Stimulated activated naive CD8-positive, alpha-beta T cell treated with anti-CD3 and anti-CD28 coated beads, Interleukin-15, amount 100 ng/mL, for 72 hours (primary cell): Measurements from ENCODE around the gene KIRREL3.
A peak's percentile ranks its signal among the peaks of the same experiment; 100 is the strongest.

Experiments used
- ATAC-seq: fragments of 150-1000 bp; cut with Tn5 transposase; 2 replicates; pipeline ENCODE4 v1.10.0; 2021; ENCODE audit warnings: mild to moderate bottlenecking, moderate library complexity
- DNase-seq, 2 donors: peaks; one replicate each; pipeline ENCODE4 v3.0.0; 2021 to 2022
- H3K27ac Mint-ChIP-seq, 2 donors: one replicate each; pipeline ENCODE4 v1.8.0; 2022; ENCODE audit warnings: mild to moderate bottlenecking in 2 of 2, mixed read lengths in 2 of 2, moderate library complexity in 2 of 2
- H3K27me3 Mint-ChIP-seq: one replicate; pipeline ENCODE4 v1.8.0; 2022; ENCODE audit warnings: mixed read lengths
- H3K4me1 Mint-ChIP-seq: one replicate; pipeline ENCODE4 v1.8.0; 2022; ENCODE audit warnings: mild to moderate bottlenecking, mixed read lengths
- H3K4me3 Mint-ChIP-seq, 2 donors: one replicate each; pipeline ENCODE4 v1.8.0; 2022; ENCODE audit warnings: mild to moderate bottlenecking in 2 of 2, mixed read lengths in 2 of 2, moderate library complexity in 1 of 2
- H3K9me3 Mint-ChIP-seq, 2 donors: one replicate each; pipeline ENCODE4 v1.8.0; 2022; ENCODE audit warnings: mixed read lengths in 2 of 2

The KIRREL3 gene

GRCh38 chr11:126857860-126858808 lies 142.4 kb downstream of the KIRREL3 start:
- Mint-ChIP-seq H3K4me1 (no peaks in the 10 kb centered on the region), H3K27me3 (peaks cover 6% of the 10 kb centered on the region), H3K27ac (no peak overlapping the region), H3K4me3 (no peak overlapping the region), H3K9me3 (peaks cover under 1 to 2% of the 10 kb centered on the region in 2 donors)
- DNase-seq (no peak), ATAC-seq (no peak)

GRCh38 chr11:126855536-126855935 lies 145.0 kb downstream of the KIRREL3 start:
- peaks cover 5% of the 10 kb centered on the region for H3K27me3 Mint-ChIP-seq

GRCh38 chr11:126853732-126854131 lies 146.8 kb downstream of the KIRREL3 start:
- H3K27ac Mint-ChIP-seq: no peak overlapping the region
- H3K4me1 Mint-ChIP-seq: no peaks in the 10 kb centered on the region
- no peaks in the 10 kb centered on the region for H3K27me3 Mint-ChIP-seq
- H3K9me3 Mint-ChIP-seq: no peaks in the 10 kb centered on the region
- DNase-seq: no peak
- no peak overlapping the region for H3K4me3 Mint-ChIP-seq
- ATAC-seq: no peak

More at GRCh38 chr11:126855536-126855935, 145.0 kb downstream of the KIRREL3 start:
- H3K4me3 Mint-ChIP-seq: no peak overlapping the region
- DNase-seq (no peak), ATAC-seq (no peak)
- H3K27ac Mint-ChIP-seq: no peak overlapping the region
- no peaks in the 10 kb centered on the region for H3K4me1 Mint-ChIP-seq
- H3K9me3 Mint-ChIP-seq: no peaks in the 10 kb centered on the region

- no peaks in the 10 kb centered on the region for H3K9me3 Mint-ChIP-seq
- H3K4me3 Mint-ChIP-seq: no peak overlapping the region
- no peaks in the 10 kb centered on the region for H3K27me3 Mint-ChIP-seq
- H3K4me1 Mint-ChIP-seq: no peaks in the 10 kb centered on the region
- ATAC-seq (no peak), DNase-seq (no peak)
- no peak overlapping the region for H3K27ac Mint-ChIP-seq
These were observed 155.8 kb downstream of the KIRREL3 start for GRCh38 chr11:126844789-126845188.

- H3K4me1 Mint-ChIP-seq: no peaks in the 10 kb centered on the region
- no peaks in the 10 kb centered on the region for H3K9me3 Mint-ChIP-seq
- no peak overlapping the region for H3K4me3 Mint-ChIP-seq
- no peaks in the 10 kb centered on the region for H3K27me3 Mint-ChIP-seq
- no peak for ATAC-seq
- no peak overlapping the region for H3K27ac Mint-ChIP-seq
- no peak for DNase-seq
These were observed 157.5 kb downstream of the KIRREL3 start for GRCh38 chr11:126843096-126843495.

- H3K27ac Mint-ChIP-seq: no peak overlapping the region
These were observed 158.6 kb downstream of the KIRREL3 start for GRCh38 chr11:126841999-126842398.

GRCh38 chr11:126840975-126841374 lies 159.6 kb downstream of the KIRREL3 start:
- DNase-seq (no peak), ATAC-seq (no peak)
- Mint-ChIP-seq H3K9me3 (no peaks in the 10 kb centered on the region), H3K4me1 (no peaks in the 10 kb centered on the region), H3K27me3 (no peaks in the 10 kb centered on the region), H3K4me3 (no peak overlapping the region), H3K27ac (peak overlapping the region in 1 of 2 donors; percentile 34)

More at GRCh38 chr11:126841999-126842398, 158.6 kb downstream of the KIRREL3 start:
- Mint-ChIP-seq H3K4me3 (no peak overlapping the region), H3K27me3 (no peaks in the 10 kb centered on the region), H3K4me1 (no peaks in the 10 kb centered on the region), H3K9me3 (no peaks in the 10 kb centered on the region)
- DNase-seq (no peak), ATAC-seq (no peak)

GRCh38 chr11:126840201-126840886 lies 160.2 kb downstream of the KIRREL3 start:
- no peaks in the 10 kb centered on the region for H3K27me3 Mint-ChIP-seq
- no peak for DNase-seq
- H3K4me3 Mint-ChIP-seq: no peak overlapping the region
- no peak for ATAC-seq
- H3K27ac Mint-ChIP-seq: no peak overlapping the region
- no peaks in the 10 kb centered on the region for H3K9me3 Mint-ChIP-seq
- H3K4me1 Mint-ChIP-seq: no peaks in the 10 kb centered on the region

GRCh38 chr11:126839496-126839895 lies 161.1 kb downstream of the KIRREL3 start:
- Mint-ChIP-seq H3K27ac (no peak overlapping the region), H3K27me3 (no peaks in the 10 kb centered on the region), H3K4me3 (no peak overlapping the region), H3K4me1 (no peaks in the 10 kb centered on the region), H3K9me3 (no peaks in the 10 kb centered on the region)
- ATAC-seq (no peak), DNase-seq (no peak)

- ATAC-seq (no peak), DNase-seq (no peak)
- Mint-ChIP-seq H3K27me3 (no peaks in the 10 kb centered on the region), H3K27ac (no peak overlapping the region), H3K9me3 (no peaks in the 10 kb centered on the region), H3K4me3 (no peak overlapping the region), H3K4me1 (no peaks in the 10 kb centered on the region)
These were observed 161.8 kb downstream of the KIRREL3 start for GRCh38 chr11:126838779-126839178.

GRCh38 chr11:126837581-126837980 lies 163.0 kb downstream of the KIRREL3 start:
- no peak overlapping the region for H3K4me3 Mint-ChIP-seq
- DNase-seq (no peak), ATAC-seq (no peak)
- H3K4me1 Mint-ChIP-seq: no peaks in the 10 kb centered on the region
- H3K9me3 Mint-ChIP-seq: no peaks in the 10 kb centered on the region
- H3K27ac Mint-ChIP-seq: no peak overlapping the region
- no peaks in the 10 kb centered on the region for H3K27me3 Mint-ChIP-seq

GRCh38 chr11:126834573-126834972 lies 166.0 kb downstream of the KIRREL3 start:
- Mint-ChIP-seq H3K27ac (no peak overlapping the region), H3K4me3 (no peak overlapping the region), H3K4me1 (no peaks in the 10 kb centered on the region), H3K9me3 (no peaks in the 10 kb centered on the region), H3K27me3 (no peaks in the 10 kb centered on the region)
- ATAC-seq: no peak
- no peak for DNase-seq

- DNase-seq (no peak), ATAC-seq (no peak)
- Mint-ChIP-seq H3K27me3 (no peaks in the 10 kb centered on the region), H3K4me3 (no peak overlapping the region), H3K4me1 (no peaks in the 10 kb centered on the region), H3K27ac (no peak overlapping the region), H3K9me3 (no peaks in the 10 kb centered on the region)
These were observed 166.4 kb downstream of the KIRREL3 start for GRCh38 chr11:126834149-126834548.

GRCh38 chr11:126833065-126833464 lies 167.5 kb downstream of the KIRREL3 start:
- no peak for DNase-seq
- Mint-ChIP-seq H3K4me3 (no peak overlapping the region), H3K27ac (no peak overlapping the region), H3K9me3 (no peaks in the 10 kb centered on the region), H3K4me1 (no peaks in the 10 kb centered on the region), H3K27me3 (no peaks in the 10 kb centered on the region)
- no peak for ATAC-seq

GRCh38 chr11:126832387-126832786 lies 168.2 kb downstream of the KIRREL3 start:
- ATAC-seq: no peak
- no peaks in the 10 kb centered on the region for H3K9me3 Mint-ChIP-seq
- no peak overlapping the region for H3K27ac Mint-ChIP-seq
- no peaks in the 10 kb centered on the region for H3K27me3 Mint-ChIP-seq
- no peak for DNase-seq
- H3K4me1 Mint-ChIP-seq: no peaks in the 10 kb centered on the region
- no peak overlapping the region for H3K4me3 Mint-ChIP-seq

- ATAC-seq (no peak), DNase-seq (no peak)
- Mint-ChIP-seq H3K27ac (no peak overlapping the region), H3K4me3 (no peak overlapping the region), H3K4me1 (no peaks in the 10 kb centered on the region), H3K9me3 (no peaks in the 10 kb centered on the region), H3K27me3 (no peaks in the 10 kb centered on the region)
These were observed 170.3 kb downstream of the KIRREL3 start for GRCh38 chr11:126830216-126830806.
